ENCODE measurements around the gene XYLB.

DNA sequence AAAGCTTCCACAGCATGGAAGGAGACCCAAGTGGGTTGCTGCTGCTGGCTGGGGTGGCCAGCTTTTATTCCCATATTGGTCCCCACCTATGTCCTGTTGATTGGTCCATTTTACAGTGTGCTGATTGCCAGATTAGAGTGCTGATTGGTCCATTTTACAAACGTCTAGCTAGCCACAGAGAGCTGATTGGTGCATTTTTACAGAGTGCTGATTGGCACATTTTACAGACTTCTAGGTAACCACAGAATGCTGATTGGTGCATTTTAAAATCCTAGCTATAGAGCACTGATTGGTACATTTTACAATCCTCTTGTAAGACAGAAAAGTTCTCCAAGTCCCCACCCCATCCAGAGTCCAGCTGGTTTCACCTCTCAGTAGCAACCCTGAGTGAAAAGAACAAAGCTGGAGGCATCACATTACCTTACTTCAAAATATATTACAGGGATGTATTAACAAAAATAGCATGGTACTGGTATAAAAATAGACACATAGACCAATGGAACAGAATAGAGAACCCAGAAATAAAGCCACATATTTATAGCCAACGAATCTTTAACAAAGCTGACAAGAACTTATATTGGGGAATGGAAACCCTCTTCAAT, 99.6 kb downstream of the XYLB start:
- TF ChIP-seq POLR2AphosphoS5 (IDR thresholded peaks at IDR 0.05; ENCODE audit: low read depth, low read length) (no peak), POLR2A (IDR thresholded peaks at IDR 0.05; ENCODE audit: low read depth, low read length) (no peak), TAF1 (IDR thresholded peaks at IDR 0.05; ENCODE audit: borderline replicate concordance, low read depth, low read length) (no peak)

Data from GM12892 (cell line).